MG63 (cell line): ENCODE measurements around the gene IVD. TPM values are rescaled to one million over a fixed set of nuclear protein-coding genes. Genes with fewer than 3 reads are reported as not detected.

Experiments used
- DNase-seq: peaks from one replicate; pipeline ENCODE4 v3.0.0-alpha.2; 2020
- H3K27me3 ChIP-seq: fragments of 250-450 bp; sonication (Bioruptor Pico); 2 replicates; pipeline ENCODE4 v1.5.1; 2020; ENCODE audit warnings: mild to moderate bottlenecking, moderate library complexity
- H3K36me3 ChIP-seq: fragments of 250-450 bp; sonication (Bioruptor Pico); 2 replicates; pipeline ENCODE4 v1.5.1; 2020; ENCODE audit warnings: mild to moderate bottlenecking, moderate library complexity
- H3K4me3 ChIP-seq: fragments of 250-450 bp; sonication (Bioruptor Pico); 2 replicates; pipeline ENCODE4 v1.5.1; 2020; ENCODE audit warnings: mild to moderate bottlenecking, moderate library complexity
- H3K9me3 ChIP-seq: fragments of 250-450 bp; sonication (Bioruptor Pico); 2 replicates; pipeline ENCODE4 v1.5.1; 2020; ENCODE audit warnings: mild to moderate bottlenecking, moderate library complexity
- total RNA-seq: library from RNA; depleted of rRNA; stranded (reverse); fragments of >200 nt; shearing (Covaris generic); gene quantifications from 2 replicates; pipeline ENCODE4 v1.2.3, GENCODE V29; 2014; ENCODE audit warnings: low replicate concordance; rRNA removed

IVD gene
- total RNA-seq: 25.6 and 43.7 TPM in 2 replicates

DNA sequence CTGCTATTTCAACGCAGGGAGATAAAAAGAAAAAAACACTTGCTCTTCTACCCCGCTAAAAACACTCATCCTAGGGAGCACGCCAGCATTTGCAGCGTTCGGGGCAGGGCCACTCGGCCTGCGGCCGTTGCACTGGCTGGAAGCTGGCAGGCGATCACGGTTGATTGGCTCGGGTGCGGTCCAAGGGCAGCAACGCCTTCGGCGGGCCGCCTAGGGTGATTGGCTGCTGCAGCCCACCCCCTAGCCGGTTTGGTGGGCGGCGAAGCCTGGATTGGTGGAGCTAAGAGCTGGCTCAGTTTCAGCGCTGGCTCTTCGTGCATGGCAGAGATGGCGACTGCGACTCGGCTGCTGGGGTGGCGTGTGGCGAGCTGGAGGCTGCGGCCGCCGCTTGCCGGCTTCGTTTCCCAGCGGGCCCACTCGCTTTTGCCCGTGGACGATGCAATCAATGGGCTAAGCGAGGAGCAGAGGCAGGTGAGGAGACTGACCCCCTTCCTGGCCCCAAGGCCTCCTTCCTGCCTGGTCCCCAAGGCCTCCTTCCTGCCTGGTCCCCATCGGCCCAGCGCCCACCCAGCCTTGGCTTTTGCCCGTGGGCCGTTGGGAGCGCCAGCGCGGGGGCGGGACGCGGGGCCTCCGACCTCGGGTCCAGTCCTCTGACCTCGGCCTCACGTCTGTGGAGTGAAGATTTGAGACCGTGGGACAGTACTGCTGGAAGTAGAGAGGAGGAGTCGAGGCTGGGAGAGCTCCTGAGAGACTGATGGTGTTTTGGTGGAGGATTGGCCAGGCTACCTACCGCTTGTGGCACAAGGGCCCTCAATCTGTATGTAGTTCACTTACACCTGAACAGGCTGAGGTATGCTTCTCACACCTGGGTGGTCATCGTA, at the start of gene IVD:
IVD (plus strand) TSS at position 295 of the 881 bp plus-strand sequence; CDS start at position 328, 33 bp downstream.
- no peaks in the 10 kb centered on the region for H3K27me3 ChIP-seq
- peak; percentile 97 for DNase-seq

DNA sequence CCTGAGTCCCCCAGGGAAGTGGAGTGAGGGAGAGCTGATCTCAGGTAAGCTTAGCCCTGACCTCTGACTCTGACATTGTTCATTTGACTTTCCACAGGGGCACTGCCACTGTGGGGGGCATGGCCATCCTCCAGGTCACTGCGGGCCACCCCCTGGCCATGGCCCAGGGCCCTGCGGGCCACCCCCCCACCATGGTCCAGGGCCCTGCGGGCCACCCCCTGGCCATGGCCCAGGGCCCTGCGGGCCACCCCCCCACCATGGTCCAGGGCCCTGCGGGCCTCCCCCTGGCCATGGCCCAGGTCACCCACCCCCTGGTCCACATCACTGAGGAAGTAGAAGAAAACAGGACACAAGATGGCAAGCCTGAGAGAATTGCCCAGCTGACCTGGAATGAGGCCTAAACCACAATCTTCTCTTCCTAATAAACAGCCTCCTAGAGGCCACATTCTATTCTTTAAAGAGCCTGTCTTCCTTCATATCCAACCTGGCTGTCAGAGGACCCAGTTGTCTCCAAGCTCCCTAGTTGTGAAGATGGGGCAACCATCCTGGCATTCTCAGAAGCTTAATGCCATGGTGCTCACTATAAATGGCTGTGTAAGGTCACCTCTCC, 49.5 kb upstream of the IVD start:
- Histone ChIP-seq H3K4me3 (no peak overlapping the region), H3K36me3 (no peaks in the 10 kb centered on the region), H3K27me3 (no peaks in the 10 kb centered on the region), H3K9me3 (no peaks in the 10 kb centered on the region)
- no peak for DNase-seq

More for the DNA sequence above, at the start of gene IVD:
- Histone ChIP-seq H3K9me3 (no peaks in the 10 kb centered on the region), H3K36me3 (peaks cover 19% of the 10 kb centered on the region), H3K4me3 (peak within 1 kb of the TSS; percentile 73)

DNA sequence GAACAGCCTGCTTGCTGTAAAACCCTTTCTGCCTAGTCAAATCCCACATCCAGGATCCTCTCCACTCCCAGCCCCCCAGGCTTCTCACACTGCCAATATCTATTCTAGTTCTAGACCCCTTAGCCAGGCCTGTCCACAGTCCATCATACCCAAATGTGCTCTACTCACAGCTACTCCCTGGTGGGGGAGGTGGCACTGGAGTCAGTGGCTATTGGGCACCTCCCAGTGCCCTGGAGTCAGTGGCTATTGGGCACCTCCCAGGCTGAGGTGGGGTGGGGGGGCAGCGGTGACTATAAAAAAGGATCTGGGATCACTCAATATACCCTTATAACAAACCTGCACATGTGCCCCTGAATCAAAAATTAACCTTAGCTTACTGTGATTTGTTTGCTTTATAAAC, 48.3 kb upstream of the IVD start:
- Histone ChIP-seq H3K4me3 (no peak overlapping the region), H3K27me3 (no peaks in the 10 kb centered on the region)
- no peak for DNase-seq

DNA sequence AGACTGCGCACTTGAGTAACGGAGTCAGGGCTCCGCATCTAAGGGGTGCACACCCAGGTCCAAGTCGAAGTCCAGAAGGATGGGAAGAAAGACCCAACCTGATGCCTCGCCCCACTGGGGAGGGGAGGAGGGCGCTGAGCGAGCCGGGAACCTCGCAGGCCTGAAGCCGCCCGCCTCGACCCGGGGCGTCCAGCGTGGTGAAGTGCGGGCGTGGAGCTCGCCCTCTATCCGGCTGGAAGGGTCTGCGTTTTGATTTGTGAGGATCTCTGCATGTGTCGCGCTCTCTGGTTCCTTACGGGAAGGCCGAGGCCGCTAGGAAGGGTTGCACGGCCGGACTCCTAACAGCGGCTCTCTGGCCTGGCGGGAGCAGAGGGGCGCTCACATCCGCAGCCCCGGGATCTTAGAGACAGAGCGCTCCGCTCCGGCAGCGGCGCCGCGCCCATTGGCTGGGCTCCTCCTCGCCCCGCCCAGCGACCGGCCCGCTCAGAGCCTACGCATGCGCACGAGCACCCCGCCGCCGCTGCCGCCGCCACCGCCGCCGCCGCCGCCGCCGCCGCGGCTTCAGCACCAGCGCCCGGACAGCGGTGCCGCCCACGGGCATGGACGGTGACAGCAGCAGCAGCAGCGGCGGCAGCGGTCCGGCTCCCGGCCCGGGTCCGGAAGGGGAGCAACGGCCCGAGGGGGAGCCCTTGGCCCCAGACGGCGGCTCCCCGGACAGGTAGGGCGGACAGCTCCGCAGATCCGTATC, 47.7 kb upstream of the IVD start, which contains the start of gene DISP2:
DISP2 (plus strand) TSS at position 497 of the 748 bp plus-strand sequence; CDS start at position 600, 103 bp downstream.
- Histone ChIP-seq H3K36me3 (no peaks in the 10 kb centered on the region), H3K4me3 (peak within 1 kb of the TSS; percentile 52), H3K9me3 (no peaks in the 10 kb centered on the region), H3K27me3 (no peaks in the 10 kb centered on the region)
- peak; percentile 78 for DNase-seq

More for the DNA sequence above, 48.3 kb upstream of the IVD start:
- H3K36me3 ChIP-seq: no peaks in the 10 kb centered on the region
- no peaks in the 10 kb centered on the region for H3K9me3 ChIP-seq

DNA sequence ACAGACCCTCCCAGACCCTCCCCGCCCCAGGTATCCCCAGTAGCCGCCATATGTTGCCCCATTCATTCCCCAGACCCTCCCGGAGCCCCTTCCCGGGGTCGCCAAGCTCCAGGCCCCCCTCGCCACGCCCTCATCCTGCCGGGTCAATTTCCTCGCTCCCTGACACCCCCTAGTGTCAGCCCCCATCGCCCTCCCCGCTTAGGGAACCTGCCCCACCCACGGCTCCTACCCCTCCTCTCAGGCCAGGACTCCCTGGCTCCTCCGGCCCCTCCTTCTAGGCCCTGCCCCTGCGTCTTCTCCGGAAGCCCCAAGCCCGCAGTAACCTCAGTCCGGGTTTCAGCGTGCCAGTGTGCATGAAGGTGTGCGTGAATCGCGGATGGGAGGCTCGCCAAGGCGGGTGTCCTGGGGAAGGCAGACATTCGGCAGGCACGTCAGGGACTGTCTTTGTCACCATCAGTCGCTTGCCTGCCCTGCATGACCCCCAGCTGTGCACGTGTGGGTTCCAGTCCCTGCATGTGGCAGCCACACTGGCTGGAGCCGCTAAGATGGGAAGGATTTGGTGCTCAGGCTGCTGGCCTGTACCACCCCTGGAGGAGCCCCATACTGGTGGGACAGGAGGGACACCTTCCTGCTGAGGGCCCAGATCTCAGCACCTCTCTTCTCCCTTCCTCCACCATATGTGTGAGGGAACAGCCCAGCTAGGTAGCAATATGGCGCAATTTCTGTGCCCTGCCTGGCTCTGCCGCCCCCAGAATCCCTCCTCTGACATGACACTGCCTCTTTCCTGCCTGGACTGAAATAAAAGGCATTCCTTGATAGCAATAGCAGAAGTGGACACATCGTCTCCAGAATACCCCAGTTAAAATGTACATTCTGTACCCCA, 46.9 kb upstream of the IVD start:
- Histone ChIP-seq H3K4me3 (peak overlapping the region; percentile 52), H3K27me3 (no peaks in the 10 kb centered on the region), H3K36me3 (no peaks in the 10 kb centered on the region), H3K9me3 (no peaks in the 10 kb centered on the region)
- peak; percentile 27 for DNase-seq

DNA sequence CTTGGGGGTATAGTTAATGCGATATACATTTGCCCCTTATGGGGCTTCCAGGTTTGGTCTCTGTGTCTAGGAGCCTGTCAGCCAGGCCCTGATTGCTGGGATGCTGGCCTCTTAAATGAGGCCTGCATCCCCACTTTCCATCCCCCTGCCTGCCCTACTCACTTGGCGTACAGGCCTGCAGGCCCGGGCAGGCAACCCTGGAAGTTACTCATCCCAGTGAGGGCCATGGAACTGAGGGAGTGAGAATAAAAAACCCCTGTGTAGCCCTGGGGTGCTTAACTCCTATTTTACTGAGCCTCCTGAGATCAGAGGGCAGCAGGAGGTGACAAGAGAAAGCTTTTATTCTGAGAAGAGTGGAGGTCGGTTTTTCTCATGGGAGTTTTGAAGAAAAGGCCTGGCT, 45.6 kb upstream of the IVD start:
- Histone ChIP-seq H3K9me3 (no peaks in the 10 kb centered on the region), H3K4me3 (no peak overlapping the region), H3K36me3 (no peaks in the 10 kb centered on the region), H3K27me3 (no peaks in the 10 kb centered on the region)
- no peak for DNase-seq

DNA sequence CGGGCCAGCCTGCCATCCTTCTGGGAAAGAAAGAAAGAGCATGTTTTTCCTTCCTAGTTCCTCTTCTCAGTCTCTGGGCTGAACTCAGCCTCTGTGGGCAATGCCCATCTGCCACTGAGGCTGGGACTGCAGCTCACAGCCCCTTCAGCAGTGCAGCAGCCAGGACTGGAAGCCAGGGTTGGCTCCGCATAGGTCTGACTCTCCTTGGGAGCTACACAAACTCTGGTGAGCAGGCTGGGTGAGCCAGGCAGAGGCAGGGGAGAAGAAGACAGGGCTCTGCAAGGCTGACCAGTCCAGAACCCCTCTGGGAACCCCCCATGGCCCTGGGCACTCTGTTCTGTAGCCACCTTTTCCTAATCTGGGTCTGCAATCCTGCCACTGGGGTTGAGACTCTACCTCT, 44.0 kb upstream of the IVD start:
- Histone ChIP-seq H3K36me3 (no peaks in the 10 kb centered on the region), H3K27me3 (no peaks in the 10 kb centered on the region), H3K9me3 (no peaks in the 10 kb centered on the region), H3K4me3 (no peak overlapping the region)
- DNase-seq: no peak

DNA sequence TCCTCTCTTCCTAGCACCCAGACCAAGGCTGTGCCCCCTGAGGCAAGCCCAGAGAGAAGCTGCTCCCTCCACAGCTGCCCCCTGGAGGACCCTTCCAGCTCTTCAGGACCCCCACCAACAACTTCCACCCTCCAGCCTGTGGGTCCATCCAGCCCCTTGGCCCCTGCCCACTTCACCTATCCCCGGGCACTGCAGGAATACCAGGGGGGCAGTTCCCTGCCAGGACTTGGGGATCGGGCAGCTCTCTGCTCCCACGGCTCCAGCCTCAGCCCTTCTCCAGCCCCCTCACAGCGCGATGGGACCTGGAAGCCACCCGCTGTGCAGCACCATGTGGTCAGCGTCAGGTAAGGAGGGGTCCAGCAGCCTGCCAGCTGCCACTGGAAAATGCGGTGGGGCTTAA, 42.0 kb upstream of the IVD start:
- Histone ChIP-seq H3K27me3 (no peaks in the 10 kb centered on the region), H3K36me3 (no peaks in the 10 kb centered on the region), H3K9me3 (no peaks in the 10 kb centered on the region), H3K4me3 (no peak overlapping the region)
- DNase-seq: no peak

DNA sequence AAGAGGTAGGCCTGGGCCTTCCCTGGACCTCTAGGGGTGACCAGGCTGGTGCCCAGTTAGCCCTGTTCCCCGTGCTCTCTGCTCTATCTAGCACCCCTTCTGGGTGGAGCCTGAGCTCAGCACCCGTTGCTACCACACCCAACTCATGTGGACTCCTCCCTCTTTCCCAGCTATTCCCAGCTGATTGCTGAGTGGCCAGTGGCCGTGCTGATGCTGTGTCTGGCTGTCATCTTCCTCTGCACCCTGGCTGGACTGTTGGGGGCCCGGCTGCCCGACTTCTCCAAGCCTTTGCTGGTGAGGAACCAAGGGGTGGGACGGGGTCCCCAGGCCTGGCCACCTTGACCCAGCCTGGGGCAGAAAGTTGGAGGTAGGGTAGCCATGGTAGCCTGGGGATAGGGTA, 41.3 kb upstream of the IVD start:
- H3K36me3 ChIP-seq: no peaks in the 10 kb centered on the region
- no peak overlapping the region for H3K4me3 ChIP-seq
- no peaks in the 10 kb centered on the region for H3K27me3 ChIP-seq
- DNase-seq: no peak
- H3K9me3 ChIP-seq: no peaks in the 10 kb centered on the region

DNA sequence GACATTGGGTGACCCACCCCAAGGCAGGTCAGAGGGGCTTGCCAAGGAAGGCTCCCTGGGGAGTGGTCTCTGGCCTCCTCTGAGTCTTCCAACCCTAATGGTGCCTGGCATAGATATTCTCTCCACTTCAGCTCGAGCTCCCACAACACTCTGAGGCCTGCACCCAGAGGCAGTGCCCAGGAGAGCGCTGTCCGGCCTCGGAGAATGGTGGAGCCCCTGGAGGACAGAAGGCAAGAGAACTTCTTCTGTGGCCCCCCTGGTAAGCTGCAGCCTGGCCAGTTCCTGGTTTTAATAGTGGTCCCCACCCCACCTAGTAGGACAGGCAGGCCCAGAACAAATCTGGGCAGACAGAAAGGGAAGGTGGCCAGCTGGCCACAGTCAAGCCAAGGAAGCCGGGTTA, 40.6 kb upstream of the IVD start:
- no peak for DNase-seq
- no peak overlapping the region for H3K4me3 ChIP-seq
- H3K27me3 ChIP-seq: no peaks in the 10 kb centered on the region
- no peaks in the 10 kb centered on the region for H3K9me3 ChIP-seq
- H3K36me3 ChIP-seq: no peaks in the 10 kb centered on the region

DNA sequence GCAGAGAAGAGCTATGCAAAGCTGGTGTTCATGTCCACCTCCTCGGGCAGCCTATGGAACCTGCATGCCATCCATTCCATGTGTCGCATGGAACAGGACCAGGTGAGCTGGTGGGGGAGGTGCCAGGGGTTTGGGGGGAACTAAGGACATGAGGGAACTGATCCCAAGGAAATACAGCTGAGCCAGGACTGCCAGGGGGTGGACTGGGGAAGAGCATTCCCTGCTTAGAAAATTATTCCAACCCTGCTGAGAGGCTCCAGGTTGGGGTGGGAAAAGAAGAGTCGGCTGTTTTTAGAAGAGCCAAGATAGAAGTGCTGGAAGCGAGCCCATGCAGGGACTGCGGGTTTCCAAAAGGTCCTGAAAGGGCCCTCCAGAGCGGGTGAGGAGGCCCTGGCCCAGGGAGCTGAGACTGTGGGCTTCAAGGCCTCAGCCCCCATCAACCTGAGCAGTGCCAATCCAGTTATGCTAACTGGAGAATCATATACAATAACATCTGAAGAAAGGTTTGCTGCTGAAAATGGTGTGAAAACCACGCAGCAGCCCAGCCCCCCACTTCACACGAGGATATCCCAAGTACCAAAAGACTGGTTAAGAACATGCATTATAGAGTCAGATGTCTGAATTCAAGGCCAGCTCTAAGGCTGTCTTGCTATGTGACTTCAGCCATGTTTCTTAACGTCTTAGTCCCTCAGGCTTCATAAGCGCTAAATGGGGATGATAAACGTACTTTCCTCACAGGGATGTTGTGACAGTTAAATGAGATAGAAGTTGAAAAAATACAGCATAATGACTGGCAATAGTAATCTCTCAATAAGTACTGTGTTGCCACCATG, 39.8 kb upstream of the IVD start:
- Histone ChIP-seq H3K36me3 (no peaks in the 10 kb centered on the region), H3K4me3 (no peak overlapping the region), H3K9me3 (no peaks in the 10 kb centered on the region), H3K27me3 (no peaks in the 10 kb centered on the region)
- DNase-seq: no peak

DNA sequence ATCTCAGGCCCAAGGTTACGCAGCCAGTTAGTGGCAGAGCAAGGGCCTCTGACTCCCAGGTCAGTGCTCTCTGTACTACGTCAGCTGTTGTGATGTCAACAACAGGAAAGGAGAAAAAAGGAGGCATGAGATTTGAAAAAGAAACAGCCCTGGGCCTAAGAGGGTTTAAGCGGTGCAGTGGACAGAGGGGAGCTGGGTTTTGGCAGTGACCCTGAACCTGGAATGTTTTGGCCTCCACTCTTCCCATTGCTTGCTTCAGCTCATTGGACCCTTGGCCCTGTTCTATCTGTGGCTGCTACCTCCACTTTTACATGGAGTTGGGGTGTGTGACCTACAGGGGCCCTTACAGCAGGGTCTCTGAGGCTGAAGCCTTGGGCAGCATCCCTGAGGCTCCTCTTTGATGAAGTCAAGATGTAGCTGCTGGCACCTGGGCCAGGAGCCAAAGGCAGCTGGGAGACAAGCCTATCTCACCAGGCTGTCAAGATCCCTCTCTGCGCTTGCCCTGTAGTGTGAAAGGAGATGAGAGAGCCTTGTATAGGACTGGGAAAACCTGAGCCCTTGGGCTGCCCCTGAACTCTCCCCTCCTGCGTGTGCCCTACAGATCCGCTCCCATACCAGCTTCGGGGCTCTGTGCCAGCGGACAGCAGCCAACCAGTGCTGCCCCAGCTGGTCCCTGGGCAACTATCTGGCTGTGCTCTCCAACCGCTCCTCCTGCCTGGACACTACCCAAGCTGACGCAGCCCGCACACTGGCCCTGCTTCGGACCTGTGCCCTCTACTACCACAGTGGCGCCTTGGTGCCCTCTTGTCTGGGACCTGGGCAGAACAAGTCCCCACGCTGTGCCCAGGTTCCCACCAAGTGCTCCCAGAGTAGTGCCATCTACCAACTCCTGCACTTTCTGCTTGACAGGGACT, 38.9 kb upstream of the IVD start:
- Histone ChIP-seq H3K36me3 (no peaks in the 10 kb centered on the region), H3K4me3 (no peak overlapping the region), H3K9me3 (no peaks in the 10 kb centered on the region), H3K27me3 (no peaks in the 10 kb centered on the region)
- peak; percentile 74 for DNase-seq

DNA sequence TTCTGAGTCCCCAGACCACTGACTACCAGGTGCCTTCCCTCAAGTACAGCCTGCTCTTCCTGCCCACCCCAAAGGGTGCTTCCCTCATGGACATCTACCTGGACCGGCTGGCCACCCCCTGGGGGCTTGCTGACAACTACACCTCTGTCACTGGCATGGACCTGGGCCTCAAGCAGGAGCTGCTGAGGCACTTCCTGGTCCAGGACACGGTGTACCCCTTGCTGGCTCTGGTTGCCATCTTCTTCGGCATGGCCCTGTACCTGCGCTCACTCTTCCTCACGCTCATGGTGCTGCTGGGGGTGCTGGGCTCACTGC, 38.3 kb upstream of the IVD start:
- Histone ChIP-seq H3K36me3 (no peaks in the 10 kb centered on the region), H3K4me3 (no peak overlapping the region), H3K27me3 (no peaks in the 10 kb centered on the region), H3K9me3 (no peaks in the 10 kb centered on the region)
- no peak for DNase-seq

DNA sequence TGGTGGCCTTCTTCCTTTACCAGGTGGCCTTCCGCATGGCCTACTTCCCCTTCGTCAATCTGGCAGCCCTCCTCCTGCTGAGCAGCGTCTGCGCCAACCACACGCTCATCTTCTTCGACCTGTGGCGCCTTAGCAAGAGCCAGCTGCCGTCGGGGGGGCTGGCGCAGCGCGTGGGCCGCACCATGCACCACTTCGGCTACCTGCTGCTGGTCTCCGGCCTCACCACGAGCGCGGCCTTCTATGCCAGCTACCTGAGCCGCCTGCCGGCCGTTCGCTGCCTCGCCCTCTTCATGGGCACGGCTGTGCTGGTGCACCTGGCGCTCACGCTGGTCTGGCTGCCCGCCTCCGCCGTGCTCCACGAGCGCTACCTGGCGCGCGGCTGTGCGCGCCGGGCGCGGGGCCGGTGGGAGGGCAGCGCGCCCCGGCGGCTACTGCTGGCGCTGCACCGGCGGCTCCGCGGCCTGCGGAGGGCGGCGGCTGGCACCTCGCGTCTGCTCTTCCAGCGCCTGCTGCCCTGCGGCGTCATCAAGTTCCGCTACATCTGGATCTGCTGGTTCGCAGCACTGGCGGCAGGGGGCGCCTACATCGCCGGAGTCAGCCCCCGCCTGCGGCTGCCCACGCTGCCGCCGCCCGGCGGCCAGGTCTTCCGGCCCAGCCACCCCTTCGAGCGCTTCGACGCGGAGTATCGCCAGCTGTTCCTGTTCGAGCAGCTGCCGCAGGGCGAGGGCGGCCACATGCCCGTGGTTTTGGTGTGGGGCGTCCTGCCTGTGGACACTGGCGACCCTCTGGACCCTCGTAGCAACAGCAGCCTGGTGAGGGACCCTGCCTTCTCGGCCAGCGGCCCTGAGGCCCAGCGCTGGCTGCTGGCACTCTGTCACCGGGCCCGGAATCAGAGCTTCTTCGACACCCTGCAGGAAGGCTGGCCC, 37.6 kb upstream of the IVD start:
- H3K4me3 ChIP-seq: no peak overlapping the region
- H3K36me3 ChIP-seq: no peaks in the 10 kb centered on the region
- DNase-seq: peak; percentile 75
- H3K27me3 ChIP-seq: no peaks in the 10 kb centered on the region
- no peaks in the 10 kb centered on the region for H3K9me3 ChIP-seq
